Activated T-cell treated with anti-CD3 and anti-CD28 coated beads for 1 hour (primary cell): ENCODE measurements around the gene ITGBL1.

ENCODE experiments used
- DNase-seq: peaks from one replicate; pipeline ENCODE4 v3.0.0-alpha.2; 2020; ENCODE audit warnings: low read depth

ITGBL1 gene

GRCh38 chr13:101451641-101452040 is 834 bp upstream of the ITGBL1 start:
- no peak for DNase-seq

GRCh38 chr13:101453784-101454201 is 1.3 kb downstream of the ITGBL1 start:
- no peak for DNase-seq

- DNase-seq = no peak
These were observed 2.3 kb downstream of the ITGBL1 start for GRCh38 chr13:101454767-101455166.

GRCh38 chr13:101455863-101456262 is 3.4 kb downstream of the ITGBL1 start:
- no peak for DNase-seq

- no peak for DNase-seq
These were observed 4.7 kb downstream of the ITGBL1 start for GRCh38 chr13:101457176-101457575.

GRCh38 chr13:101465877-101466276 is 13.4 kb downstream of the ITGBL1 start:
- no peak for DNase-seq

- DNase-seq = no peak
These were observed 14.9 kb downstream of the ITGBL1 start for GRCh38 chr13:101467415-101467814.

GRCh38 chr13:101473458-101473857 is 21.0 kb downstream of the ITGBL1 start:
- DNase-seq = no peak

GRCh38 chr13:101474419-101474957 is 22.0 kb downstream of the ITGBL1 start:
- no peak for DNase-seq

GRCh38 chr13:101475536-101475935 is 23.1 kb downstream of the ITGBL1 start:
- DNase-seq = no peak

- DNase-seq = no peak
These were observed 28.9 kb downstream of the ITGBL1 start for GRCh38 chr13:101481421-101481820.

GRCh38 chr13:101486708-101487437 is 34.4 kb downstream of the ITGBL1 start:
- DNase-seq = no peak

- DNase-seq = no peak
These were observed 35.0 kb downstream of the ITGBL1 start for GRCh38 chr13:101487438-101487830.

- no peak for DNase-seq
These were observed 36.3 kb downstream of the ITGBL1 start for GRCh38 chr13:101488734-101489133.

GRCh38 chr13:101489643-101490405 is 37.3 kb downstream of the ITGBL1 start:
- DNase-seq = no peak

- DNase-seq = no peak
These were observed 38.0 kb downstream of the ITGBL1 start for GRCh38 chr13:101490406-101491015.

- DNase-seq = no peak
These were observed 39.9 kb downstream of the ITGBL1 start for GRCh38 chr13:101492251-101492910.

GRCh38 chr13:101493541-101493940 is 41.1 kb downstream of the ITGBL1 start:
- DNase-seq = no peak

GRCh38 chr13:101499406-101499805 is 46.9 kb downstream of the ITGBL1 start:
- no peak for DNase-seq

- DNase-seq = no peak
These were observed 50.1 kb downstream of the ITGBL1 start for GRCh38 chr13:101502618-101503017.

GRCh38 chr13:101511161-101511560 is 58.7 kb downstream of the ITGBL1 start:
- no peak for DNase-seq

- DNase-seq = no peak
These were observed 59.3 kb downstream of the ITGBL1 start for GRCh38 chr13:101511766-101512165.
